ENCODE measurements around the gene KRT86. TPM values are rescaled to one million over a fixed set of nuclear protein-coding genes. Genes with fewer than 3 reads are reported as not detected.

Gene KRT86
- total RNA-seq, 1 donor: not detected

- no peak for DNase-seq (ENCODE audit: low read depth)
- no peak within 1 kb of the TSS for H3K4me3 ChIP-seq (ENCODE audit: low read depth, low read length)
- TF ChIP-seq, protein P1, sequence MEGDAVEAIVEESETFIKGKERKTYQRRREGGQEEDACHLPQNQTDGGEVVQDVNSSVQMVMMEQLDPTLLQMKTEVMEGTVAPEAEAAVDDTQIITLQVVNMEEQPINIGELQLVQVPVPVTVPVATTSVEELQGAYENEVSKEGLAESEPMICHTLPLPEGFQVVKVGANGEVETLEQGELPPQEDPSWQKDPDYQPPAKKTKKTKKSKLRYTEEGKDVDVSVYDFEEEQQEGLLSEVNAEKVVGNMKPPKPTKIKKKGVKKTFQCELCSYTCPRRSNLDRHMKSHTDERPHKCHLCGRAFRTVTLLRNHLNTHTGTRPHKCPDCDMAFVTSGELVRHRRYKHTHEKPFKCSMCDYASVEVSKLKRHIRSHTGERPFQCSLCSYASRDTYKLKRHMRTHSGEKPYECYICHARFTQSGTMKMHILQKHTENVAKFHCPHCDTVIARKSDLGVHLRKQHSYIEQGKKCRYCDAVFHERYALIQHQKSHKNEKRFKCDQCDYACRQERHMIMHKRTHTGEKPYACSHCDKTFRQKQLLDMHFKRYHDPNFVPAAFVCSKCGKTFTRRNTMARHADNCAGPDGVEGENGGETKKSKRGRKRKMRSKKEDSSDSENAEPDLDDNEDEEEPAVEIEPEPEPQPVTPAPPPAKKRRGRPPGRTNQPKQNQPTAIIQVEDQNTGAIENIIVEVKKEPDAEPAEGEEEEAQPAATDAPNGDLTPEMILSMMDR (IDR thresholded peaks at IDR 0.05; ENCODE audit: insufficient read depth, low read length): no peak
Measured at GRCh38 chr12:52291267-52291935, 17.0 kb downstream of the KRT86 start, which contains the start of gene KRT81. Gene KRT81 (minus strand): TSS chr12:52291534. CDS start chr12:52291465, 69 bp downstream.

DNA sequence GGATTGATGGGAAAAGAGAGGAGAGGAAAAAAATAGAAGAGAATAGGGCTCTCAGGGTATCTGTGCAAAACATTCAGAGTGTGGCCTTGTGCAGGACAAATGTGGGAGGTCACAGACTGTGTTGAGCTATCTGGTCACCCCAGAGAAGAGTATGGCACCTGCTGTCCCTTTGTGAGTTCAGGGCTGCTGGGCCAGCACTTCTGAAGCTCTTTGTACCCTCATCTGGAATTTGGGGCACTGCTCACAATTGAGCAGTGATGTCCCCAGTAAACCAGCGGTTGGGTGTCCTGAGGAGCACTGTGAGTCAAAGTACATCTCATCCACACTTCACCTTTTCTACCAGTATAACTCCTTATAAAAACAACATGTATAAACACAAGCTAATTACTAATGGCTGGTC is 19.5 kb downstream of the KRT86 start:
- H3K4me3 ChIP-seq (ENCODE audit: low read depth, low read length): no peak overlapping the region
- TF ChIP-seq, protein P1 (IDR thresholded peaks at IDR 0.05; ENCODE audit: insufficient read depth, low read length): no peak
- no peak for DNase-seq (ENCODE audit: low read depth)

DNA sequence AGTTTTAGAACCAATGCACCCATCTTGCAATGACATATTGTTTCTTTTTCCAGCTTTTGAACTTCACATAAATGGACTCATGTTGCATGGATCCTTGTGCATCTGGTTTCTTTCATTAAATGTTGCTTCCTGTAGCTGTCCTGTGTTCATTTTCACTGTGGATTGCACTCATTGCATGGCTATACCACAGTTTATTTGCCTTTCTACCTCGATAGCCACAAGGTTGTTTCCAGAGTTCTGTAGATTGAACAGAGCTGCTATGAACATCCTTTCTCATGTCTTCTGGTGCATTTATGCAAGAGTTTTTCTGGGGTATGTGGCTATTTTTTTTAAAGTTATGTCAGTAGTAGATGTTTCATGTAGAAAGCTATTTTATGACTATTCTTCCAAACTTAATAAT is 20.4 kb downstream of the KRT86 start:
- TF ChIP-seq, protein P1 (IDR thresholded peaks at IDR 0.05; ENCODE audit: insufficient read depth, low read length): no peak
- no peak for DNase-seq (ENCODE audit: low read depth)
- no peak overlapping the region for H3K4me3 ChIP-seq (ENCODE audit: low read depth, low read length)

DNA sequence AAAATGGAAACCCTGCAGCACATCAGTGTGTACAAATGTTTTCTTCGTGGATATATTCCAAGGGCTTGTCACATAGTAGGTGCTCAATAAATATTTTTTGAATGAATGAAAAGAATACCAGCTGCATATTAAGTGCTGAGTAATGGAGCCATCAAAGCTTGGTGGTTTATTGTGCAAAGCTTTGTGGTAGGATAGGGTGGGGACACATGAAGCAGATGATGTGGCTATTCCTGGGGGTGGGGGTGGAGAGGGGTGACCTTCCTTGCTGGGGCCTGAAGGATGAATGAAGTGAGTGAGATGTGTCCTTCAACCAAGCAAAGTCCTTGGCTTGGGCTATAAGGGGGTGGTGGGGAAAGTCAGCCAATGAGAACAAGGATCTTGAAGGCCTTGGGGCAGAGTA is 21.2 kb downstream of the KRT86 start:
- TF ChIP-seq, protein P1 (IDR thresholded peaks at IDR 0.05; ENCODE audit: insufficient read depth, low read length): no peak
- no peak overlapping the region for H3K4me3 ChIP-seq (ENCODE audit: low read depth, low read length)
- no peak for DNase-seq (ENCODE audit: low read depth)

DNA sequence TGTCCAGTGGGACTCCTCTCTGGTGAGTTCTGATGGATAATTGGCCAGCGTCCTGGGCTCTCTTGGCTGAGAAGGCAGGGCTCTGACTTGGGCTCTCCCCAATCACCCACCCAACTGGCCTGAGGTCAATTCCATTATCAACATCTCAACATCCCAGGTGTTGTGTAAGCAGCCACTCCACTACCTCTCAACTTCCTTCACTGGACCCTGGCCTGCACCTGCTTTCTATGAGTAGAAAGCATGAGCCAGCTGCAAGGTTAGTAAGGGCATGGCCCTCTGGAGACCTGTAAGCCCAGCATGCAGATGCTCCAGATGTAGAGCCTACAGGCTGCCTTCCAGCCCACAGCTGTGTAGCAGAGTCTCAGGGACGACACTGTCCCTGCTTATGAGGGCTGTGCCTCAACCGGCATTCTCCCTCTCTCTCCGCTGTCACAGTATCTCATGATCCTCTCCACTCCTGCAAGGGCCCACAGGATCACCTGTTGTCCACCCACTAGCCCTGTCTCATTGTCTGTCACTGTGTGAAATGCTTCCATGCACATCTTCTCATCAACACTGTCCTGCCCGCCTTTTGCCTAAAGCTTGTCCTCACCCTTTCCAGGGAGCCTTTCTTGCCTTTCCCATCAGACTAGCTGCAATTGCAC is 22.2 kb downstream of the KRT86 start:
- no peak overlapping the region for H3K4me3 ChIP-seq (ENCODE audit: low read depth, low read length)
- no peak for DNase-seq (ENCODE audit: low read depth)
- TF ChIP-seq, protein P1 (IDR thresholded peaks at IDR 0.05; ENCODE audit: insufficient read depth, low read length): no peak

DNA sequence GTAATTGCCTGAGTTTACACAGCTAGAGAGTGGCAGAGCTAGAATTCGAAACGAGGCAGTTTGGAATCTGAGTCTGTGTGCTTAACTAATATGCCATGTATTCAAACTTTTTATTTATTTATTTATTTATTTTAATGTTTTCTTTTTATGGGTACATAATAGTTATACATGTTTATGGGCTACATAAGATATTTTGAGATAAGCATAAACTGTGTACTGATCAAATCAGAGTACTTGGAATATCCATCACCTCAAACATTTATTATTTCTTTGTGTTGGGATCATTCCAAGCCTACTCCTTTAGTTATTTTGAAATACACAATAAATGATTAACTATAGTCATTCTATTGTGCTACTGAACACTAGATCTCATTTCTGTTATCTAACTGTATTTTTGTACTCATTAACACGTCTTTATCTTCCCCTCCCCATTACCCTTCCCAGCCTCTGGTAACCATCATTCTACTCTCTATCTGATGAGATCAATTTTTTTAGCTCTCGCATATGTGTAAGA is 24.3 kb downstream of the KRT86 start:
- TF ChIP-seq, protein P1 (IDR thresholded peaks at IDR 0.05; ENCODE audit: insufficient read depth, low read length): no peak
- H3K4me3 ChIP-seq (ENCODE audit: low read depth, low read length): no peak overlapping the region
- no peak for DNase-seq (ENCODE audit: low read depth)
